NCI-H1417 treated with DMSO at 0.1 percent for 48 hours (cell line): Measurements from ENCODE around the gene ABCC1.
"Not testable (repeated sequence)": the region's sequence is repeated elsewhere in the genome, so short reads cannot be mapped to it uniquely, and the experiment has no call there.

ENCODE experiments used
- DNase-seq: peaks from one replicate; lab custom pipeline; 2025; lab: John Stamatoyannopoulos, UW

Gene ABCC1

DNA sequence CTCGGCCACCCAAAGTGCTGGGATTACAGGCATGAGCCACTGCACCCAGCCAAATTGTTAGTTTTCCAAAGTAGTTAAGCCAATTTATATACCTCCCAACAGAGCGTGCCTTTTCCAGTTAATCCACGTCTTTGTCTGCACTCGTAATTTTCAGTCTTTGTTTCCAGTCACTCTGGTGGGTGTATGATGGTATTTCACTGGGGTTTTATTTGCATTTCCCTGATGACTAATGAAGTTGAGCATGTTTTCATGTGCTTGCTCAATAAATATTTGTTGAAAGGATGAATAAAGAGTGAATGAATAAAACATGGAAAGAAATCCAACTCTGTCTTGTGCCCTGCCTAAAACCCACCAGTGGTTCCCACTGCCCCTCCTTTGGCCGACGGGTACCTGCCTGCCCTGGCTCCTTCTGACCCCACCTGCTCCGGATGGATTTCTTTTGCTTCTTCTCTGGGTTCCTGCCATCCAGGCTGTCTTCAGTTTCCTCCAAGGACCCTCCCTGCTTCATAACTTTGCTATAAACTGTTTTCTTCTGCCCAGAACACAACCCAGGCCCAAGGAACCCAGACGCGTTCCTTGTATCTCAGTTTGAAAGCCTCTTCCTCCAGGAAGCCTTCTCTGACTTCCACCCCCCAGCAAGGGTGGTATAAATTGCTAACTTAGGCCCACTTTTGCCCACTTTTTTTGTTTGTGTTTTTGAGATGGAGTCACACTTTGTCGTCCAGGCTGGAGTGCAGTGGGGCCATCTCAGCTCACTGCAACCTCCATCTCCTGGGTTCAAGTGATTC, 3.0 kb upstream of the ABCC1 start:
- DNase-seq = no peak

- DNase-seq = no peak
Observed at GRCh38 chr16:15947983-15948509, 1.4 kb upstream of the ABCC1 start.

DNA sequence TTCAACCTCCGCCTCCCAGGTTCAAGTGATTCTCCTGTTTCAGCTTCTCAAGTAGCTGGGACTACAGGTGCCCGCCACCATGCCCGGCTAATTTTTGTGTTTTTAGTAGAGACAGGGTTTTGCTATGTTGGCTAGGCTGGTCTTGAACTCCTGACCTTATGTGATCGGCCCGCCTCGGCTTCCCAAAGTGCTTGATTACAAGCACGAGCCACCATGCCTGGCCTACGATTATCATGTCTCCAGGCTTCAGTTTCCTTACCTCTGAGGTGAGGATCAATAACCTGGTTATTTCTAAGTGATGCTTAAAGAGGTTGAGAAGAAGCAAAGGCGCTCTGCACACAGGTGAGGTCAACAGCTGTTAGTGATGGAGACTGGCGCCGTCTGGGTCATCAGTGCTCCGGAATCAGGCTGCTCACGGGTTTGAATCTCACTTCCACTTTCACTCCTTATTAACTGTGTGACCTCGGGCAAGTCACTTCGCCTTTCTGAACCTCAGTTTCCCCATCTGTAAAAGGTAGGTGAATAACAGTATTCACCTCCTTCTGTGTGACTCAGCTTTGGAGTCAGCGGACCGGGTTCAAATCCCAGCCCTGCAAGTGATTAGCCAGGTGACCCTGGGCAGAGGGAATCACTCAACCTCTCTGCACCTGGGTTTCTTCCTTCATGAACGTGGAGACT, 745 bp upstream of the ABCC1 start:
- DNase-seq = no peak

DNA sequence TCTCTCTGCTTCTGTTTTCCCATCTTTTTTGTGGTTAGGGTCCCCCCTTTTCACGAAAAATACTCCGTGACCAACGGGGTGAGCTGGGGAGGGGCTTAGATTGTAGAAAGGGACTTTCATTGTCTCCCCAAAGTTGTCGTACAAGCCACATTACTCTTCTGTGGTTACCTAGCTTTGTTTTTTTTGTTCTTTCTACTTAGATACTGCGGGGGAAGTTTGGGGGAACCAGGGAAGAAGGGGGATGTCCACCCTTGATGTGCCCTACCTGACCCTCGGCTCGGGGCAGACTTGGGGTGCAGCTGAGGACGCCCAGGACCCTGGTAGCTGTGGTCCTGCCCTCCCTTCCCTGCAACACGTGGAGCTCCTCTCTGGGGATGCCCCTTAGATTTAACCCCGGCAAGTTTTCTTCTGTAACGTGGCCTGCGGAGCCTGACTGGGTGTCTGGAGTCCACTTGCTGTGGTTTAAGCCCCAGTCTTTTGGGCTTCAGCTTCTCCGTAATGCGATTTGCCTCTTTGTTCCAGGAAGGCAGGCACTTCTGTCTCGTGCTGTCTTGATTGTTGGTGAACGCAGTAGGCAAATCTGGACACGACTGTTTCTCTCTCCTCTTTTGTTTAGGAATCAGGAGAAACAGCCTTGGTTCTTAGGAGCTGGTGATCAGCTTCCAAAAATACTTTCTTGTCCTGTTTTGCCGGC, 892 bp downstream of the ABCC1 start:
- DNase-seq = no peak

DNA sequence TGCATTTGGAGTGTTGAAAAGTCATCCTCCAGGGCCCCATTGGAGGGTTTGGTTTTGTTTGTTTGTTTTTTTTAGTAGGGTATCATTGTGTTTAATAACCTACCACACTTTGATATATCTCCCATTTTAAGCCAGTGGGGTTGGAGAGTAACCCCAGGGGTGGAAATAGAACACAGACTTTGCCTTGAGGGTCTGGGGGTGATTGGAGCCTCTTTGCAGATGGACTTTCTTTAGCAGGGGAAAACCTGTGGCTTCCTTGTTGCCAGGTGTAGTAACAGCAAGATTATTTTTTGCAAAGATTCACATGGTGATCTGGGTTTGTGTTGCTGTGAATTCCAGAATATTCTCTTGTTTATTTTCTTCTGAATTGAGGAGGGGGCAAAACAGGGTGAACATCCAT, 1.5 kb downstream of the ABCC1 start:
- no peak for DNase-seq

DNA sequence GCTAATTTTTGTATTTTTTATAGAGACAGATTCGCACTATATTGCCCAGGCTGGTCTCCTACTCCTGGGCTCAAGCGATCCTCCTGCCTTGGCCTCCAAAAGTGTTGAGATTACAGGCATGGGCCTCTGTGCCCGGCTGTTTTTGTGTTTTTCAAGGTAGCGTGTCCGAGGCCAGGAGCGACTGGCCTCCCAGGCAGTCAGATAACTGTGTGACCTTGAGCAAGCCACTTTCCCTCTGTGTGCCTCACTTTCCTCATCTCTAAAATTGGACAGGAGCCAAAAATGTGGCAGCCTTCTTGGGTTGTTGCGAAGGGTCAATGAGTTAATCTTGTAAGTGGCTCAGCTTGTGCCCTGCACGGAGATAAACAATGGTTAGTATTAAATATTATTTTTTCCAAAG, 2.4 kb downstream of the ABCC1 start:
- DNase-seq = no peak

GRCh38 chr16:15952265-15952711, 2.9 kb downstream of the ABCC1 start:
- DNase-seq = no peak

GRCh38 chr16:15953477-15953876, 4.1 kb downstream of the ABCC1 start:
- DNase-seq = no peak

- DNase-seq = no peak
Observed at GRCh38 chr16:15953929-15954813, 4.8 kb downstream of the ABCC1 start.

- DNase-seq = no peak
Observed at GRCh38 chr16:15954814-15955151, 5.4 kb downstream of the ABCC1 start.

DNA sequence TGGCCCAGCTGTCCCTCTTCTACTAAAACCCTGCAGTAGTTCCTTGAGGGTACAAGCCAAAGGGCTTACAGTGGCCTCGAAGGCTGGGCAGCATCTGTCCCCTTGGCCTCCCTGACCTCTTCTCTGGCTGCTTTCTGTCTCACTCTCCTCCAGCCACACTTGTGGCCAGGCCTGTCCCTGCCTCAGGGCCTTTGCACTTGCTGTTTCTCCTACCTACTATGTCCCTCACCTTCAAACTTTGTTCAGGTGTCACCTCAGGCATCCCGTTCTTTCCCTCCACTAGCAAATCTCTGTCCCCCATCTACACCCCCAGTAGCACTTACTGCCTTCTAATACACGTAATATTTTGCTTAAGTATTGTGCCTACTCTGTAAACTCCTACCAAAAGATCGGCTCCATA, 6.0 kb downstream of the ABCC1 start:
- DNase-seq = no peak

GRCh38 chr16:15956106-15956505, 6.7 kb downstream of the ABCC1 start:
- not testable (repeated sequence) for DNase-seq

DNA sequence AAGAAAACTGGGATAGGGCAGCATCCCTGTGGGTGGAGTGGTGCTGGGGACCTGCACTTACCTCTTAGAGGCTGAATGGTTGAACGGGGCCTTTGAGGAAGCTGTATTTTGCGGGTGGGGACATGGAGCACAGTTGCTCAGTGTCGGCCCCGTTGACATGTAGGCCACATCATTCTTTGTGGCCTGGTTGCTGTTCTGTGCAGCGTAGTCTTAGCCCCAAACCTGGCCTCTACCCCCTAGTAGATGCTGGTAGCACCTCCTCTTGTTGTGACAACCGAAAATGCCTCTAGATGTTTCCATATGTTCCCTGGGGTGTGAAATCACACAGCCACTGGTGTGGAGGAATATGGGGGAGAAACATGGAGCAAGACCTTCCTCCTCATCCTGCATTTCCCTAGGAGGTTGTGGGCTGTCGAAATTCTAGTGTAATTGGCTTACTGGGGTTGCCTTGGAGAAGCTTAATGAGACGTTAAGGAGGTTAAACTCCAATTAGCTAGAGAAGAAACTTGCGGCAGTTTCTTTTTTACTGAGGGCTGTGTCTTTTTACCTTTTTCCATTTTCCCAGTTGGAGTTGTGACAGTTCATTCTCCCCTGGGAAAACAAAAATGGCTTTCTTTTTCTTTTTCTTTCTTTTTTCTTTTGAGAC, 9.4 kb downstream of the ABCC1 start:
- no peak for DNase-seq

DNA sequence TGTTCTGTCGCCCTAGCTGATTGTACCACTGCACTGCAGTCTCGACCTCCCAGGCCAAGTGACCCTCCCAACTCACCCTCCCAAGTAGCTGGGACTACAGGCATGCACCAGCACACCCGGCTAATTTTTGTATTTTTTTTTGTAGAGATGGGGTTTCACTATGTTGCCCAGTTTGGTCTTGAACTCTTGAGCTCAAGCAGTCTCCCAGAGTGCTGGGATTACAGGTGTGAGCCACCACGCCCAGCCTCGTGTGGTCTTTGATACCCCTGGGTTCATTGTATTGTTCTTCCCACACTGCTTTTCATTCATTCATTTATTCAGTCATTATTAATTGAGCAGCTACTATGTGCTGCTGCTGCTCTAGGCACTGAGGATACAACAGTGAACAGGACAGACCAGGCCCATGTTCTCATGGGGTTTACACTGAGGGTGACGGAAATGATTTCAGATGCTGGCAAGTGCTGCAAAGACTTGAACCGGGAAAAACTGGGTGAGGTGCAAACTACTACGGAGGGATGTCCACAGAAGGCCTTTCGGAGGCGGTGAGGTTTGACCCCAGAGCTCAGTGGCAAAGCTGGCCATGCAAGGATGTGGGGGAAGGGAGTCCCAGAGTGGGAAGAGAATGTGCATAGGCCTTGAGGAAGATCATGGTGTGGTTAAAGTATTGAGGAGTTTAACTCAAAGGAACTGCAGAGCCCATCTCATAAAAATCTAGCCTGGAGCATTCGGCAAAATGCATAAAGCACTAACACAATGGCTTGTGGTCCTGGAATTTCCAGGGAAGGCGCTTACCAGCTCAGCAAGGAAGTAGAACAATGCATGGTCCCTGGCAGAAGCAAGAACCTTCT, 10.9 kb downstream of the ABCC1 start:
- DNase-seq = no peak

- DNase-seq = no peak
Observed at GRCh38 chr16:15961060-15961511, 11.7 kb downstream of the ABCC1 start.

GRCh38 chr16:15961571-15962090, 12.2 kb downstream of the ABCC1 start:
- DNase-seq = no peak

DNA sequence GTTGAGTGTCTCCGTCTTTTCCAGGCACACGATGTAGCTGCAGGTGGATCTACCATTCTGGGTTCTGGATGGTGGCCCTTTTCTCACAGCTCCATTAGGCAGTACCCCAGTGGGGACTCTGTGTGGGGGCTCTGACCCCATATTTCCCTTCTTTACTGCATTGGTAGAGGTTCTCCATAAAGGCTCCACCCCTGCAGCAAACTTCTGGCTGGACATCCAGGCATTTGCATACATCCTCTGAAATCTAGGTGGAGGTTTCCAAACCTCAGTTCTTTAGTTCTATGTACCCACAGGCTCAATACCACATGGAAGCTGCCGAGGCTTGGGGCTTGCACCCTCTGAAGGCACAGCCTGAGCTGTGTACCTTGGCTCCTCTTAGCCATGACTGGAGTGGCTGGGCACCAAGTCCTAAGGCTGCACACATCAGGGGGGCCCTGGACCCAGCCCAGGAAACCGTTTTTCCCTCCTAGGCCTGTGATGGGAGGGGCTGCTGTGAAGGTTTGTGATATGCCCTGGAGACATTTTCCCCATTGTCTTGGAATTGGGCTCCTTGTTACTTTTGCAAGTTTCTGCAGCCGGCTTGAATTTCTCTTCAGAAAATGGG, 14.0 kb downstream of the ABCC1 start:
- DNase-seq = no peak

GRCh38 chr16:15966420-15966819, 17.0 kb downstream of the ABCC1 start:
- DNase-seq = no peak

DNA sequence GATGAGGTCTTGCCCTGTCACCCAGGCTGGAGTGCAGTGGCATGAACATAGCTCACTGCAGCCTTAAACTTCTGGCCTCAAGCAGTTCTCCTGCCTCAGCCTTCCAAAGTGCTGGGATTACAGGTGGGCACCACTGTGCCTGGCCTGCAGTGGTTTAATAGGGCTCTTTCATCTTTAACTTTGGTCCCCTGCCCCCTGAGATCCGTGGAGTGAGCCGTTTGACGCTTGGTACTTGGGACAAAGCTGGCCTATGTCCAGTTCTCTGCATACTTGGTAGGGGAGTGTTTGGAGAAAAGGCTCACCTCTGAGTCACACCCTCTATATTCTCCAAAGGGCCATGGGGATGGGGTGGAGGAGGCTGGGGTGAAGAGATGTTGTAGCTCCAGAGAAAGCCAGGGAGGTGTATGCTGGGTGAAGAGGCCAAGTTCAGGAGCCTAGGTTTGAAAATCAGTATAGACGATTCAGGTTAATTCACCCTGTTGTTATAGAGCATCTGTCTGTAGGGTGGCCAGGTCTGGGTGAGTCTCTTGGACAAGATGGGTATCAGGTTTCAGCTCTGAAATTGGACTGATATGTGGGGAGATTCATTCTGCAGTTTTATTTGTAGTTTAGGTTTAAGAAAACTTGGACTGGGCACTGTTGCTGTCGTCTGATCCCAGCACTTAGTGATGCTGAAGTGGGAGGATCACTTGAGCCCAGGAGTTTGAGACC, 17.6 kb downstream of the ABCC1 start:
- no peak for DNase-seq
